Calu3 (cell line): ENCODE data around the gene ARHGAP26. TPM values are rescaled to one million over a fixed set of nuclear protein-coding genes. Genes with fewer than 3 reads are reported as not detected.
A peak's percentile ranks its signal among the peaks of the same experiment; 100 is the strongest.

Source experiments
- BruUV-seq: library from RNA; stranded (reverse); fragments of 400-500 nt; replicated peaks from 2 replicates; lab custom pipeline; 2021; lab: Mats Ljungman, UMichigan
- CTCF ChIA-PET: fragments of 300-600 bp; sonication (Branson Sonifier 250); formaldehyde crosslinking; loops from one replicate; lab custom pipeline; 2022; ENCODE audit warnings: antibody characterized with exemption; lab: Charles Lee
- DNase-seq: peaks from one replicate; pipeline ENCODE4 v3.0.0; 2022
- H3K27ac Mint-ChIP-seq: one replicate; pipeline ENCODE4 v1.8.0; 2022; ENCODE audit warnings: mixed read lengths; ENCODE audit not compliant: unreplicated experiment
- H3K27me3 Mint-ChIP-seq: one replicate; pipeline ENCODE4 v1.8.0; 2022; ENCODE audit warnings: mixed read lengths; ENCODE audit not compliant: unreplicated experiment
- H3K36me3 Mint-ChIP-seq: one replicate; pipeline ENCODE4 v1.8.0; 2022; ENCODE audit warnings: mild to moderate bottlenecking, moderate library complexity, mixed read lengths; ENCODE audit not compliant: insufficient read depth, unreplicated experiment
- H3K4me1 Mint-ChIP-seq: one replicate; pipeline ENCODE4 v1.8.0; 2022; ENCODE audit warnings: mild to moderate bottlenecking, low read depth, mixed read lengths; ENCODE audit not compliant: unreplicated experiment
- H3K4me3 Mint-ChIP-seq: one replicate; pipeline ENCODE4 v1.8.0; 2022; ENCODE audit warnings: mild to moderate bottlenecking, low read depth, moderate library complexity, mixed read lengths; ENCODE audit not compliant: unreplicated experiment
- H3K9me3 Mint-ChIP-seq: one replicate; pipeline ENCODE4 v1.8.0; 2022; ENCODE audit warnings: low read depth, mixed read lengths; ENCODE audit not compliant: unreplicated experiment
- intact Hi-C: fragments of 100-400 bp; cut with micrococcal nuclease; formaldehyde crosslinking; loops from one replicate; pipeline ENCODE4 v1.10.0; 2022; ENCODE audit not compliant: unreplicated experiment
- total RNA-seq: library from RNA; stranded (reverse); gene quantifications from 2 replicates; pipeline ENCODE4 v1.2.3, GENCODE V29; 2022
- TF ChIP-seq, protein P1 (sequence below): fragments of 200-600 bp; IDR thresholded peaks from one replicate; pipeline ENCODE4 v1.8.0; 2022; ENCODE audit warnings: antibody characterized with exemption; ENCODE audit not compliant: unreplicated experiment

The ARHGAP26 gene
- total RNA-seq, 1 experiment from 2014 or later = 118 TPM

DNA sequence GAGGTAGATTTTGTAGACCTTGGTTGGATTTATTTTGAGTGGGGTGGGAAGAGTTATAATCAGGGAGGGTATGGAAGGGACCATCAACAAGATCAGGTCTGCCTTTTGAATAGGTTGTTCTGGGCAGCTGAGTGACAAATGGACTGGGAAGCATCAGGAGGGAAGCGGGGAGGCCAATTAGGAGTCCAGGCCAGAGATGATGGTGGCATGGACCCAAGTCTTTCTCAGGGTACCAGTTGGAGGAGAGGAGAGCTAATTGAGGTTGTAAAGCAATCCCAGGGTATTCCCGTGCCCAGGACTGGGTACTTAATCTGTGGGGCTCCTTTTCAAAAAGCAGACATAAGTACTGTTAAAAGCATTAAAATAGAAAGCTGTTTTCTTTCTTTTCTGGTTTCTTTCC, 88.9 kb downstream of the ARHGAP26 start:
- no TSS peak for BruUV-seq
- Mint-ChIP-seq H3K27ac (peak overlapping the region; percentile 85), H3K4me3 (no peak overlapping the region), H3K9me3 (no peaks in the 10 kb centered on the region), H3K36me3 (peaks cover 26% of the 10 kb centered on the region), H3K27me3 (no peaks in the 10 kb centered on the region), H3K4me1 (peaks cover 91% of the 10 kb centered on the region)
- TF ChIP-seq, protein P1, sequence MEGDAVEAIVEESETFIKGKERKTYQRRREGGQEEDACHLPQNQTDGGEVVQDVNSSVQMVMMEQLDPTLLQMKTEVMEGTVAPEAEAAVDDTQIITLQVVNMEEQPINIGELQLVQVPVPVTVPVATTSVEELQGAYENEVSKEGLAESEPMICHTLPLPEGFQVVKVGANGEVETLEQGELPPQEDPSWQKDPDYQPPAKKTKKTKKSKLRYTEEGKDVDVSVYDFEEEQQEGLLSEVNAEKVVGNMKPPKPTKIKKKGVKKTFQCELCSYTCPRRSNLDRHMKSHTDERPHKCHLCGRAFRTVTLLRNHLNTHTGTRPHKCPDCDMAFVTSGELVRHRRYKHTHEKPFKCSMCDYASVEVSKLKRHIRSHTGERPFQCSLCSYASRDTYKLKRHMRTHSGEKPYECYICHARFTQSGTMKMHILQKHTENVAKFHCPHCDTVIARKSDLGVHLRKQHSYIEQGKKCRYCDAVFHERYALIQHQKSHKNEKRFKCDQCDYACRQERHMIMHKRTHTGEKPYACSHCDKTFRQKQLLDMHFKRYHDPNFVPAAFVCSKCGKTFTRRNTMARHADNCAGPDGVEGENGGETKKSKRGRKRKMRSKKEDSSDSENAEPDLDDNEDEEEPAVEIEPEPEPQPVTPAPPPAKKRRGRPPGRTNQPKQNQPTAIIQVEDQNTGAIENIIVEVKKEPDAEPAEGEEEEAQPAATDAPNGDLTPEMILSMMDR = no peak
- DNase-seq = no peak
- intact Hi-C loops = no loop called here
- CTCF ChIA-PET = interaction anchor here (1.2 kb wide), 1 partner anchor 13 kb away, joined by 3 read pairs; no protein-coding TSS in a partner anchor

DNA sequence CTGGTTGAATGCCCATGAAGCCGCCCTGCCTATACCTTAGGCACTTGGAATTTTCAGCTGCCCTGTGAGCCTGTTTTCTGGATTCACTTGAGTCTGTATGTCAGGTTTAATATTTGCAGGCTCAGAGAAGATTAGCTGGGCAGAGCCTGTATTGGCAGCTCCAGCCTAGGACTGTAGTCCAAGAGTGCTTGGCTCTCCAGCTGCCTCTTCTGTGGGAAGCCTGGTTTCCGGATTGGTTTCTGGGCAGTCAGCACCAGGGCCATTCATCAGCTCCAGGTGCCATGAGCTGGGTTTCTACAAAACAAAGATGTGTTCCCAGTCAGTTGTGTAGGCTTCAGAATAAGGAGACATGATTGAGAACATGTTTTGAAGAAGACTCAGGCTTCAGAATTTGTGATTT, 90.1 kb downstream of the ARHGAP26 start:
- Mint-ChIP-seq H3K4me3 (no peak overlapping the region), H3K27ac (no peak overlapping the region), H3K4me1 (peaks cover 91% of the 10 kb centered on the region), H3K36me3 (peaks cover 26% of the 10 kb centered on the region), H3K27me3 (no peaks in the 10 kb centered on the region), H3K9me3 (no peaks in the 10 kb centered on the region)
- CTCF ChIA-PET = interaction anchor here (0.6 to 2.8 kb wide), 6 partner anchors 11 to 387 kb away, joined by 3 to 10 read pairs (median 3); no protein-coding TSS in a partner anchor
- no peak for DNase-seq
- TF ChIP-seq, protein P1 = no peak
- no TSS peak for BruUV-seq
- intact Hi-C loops = no loop called here

DNA sequence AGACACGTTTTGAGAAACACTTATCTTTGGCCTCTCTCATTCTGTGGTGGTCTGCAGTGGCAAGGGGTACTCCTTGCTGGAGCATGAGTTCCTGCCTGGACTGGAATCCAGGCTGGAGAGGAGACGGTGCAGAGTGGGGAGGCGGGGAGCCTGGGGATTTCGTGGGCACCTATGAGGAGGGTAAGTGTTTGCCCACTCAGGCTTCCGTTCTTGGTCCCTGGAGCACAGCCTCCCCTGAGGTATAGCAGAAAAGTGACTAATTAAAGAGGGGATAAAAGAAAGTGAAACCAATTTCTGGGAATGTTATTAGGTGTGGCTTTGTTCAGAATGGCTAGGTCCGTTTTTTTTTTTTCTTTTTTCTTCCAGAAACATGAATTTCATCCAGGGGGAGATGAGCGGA, 90.8 kb downstream of the ARHGAP26 start:
- H3K27ac Mint-ChIP-seq = peak overlapping the region; percentile 78
- no peak for DNase-seq
- intact Hi-C loops = no loop called here
- peaks cover 26% of the 10 kb centered on the region for H3K36me3 Mint-ChIP-seq
- no TSS peak for BruUV-seq
- TF ChIP-seq, protein P1 = no peak
- CTCF ChIA-PET = interaction anchor here (0.6 to 2.8 kb wide), 7 partner anchors 10 to 388 kb away, joined by 3 to 10 read pairs (median 3); no protein-coding TSS in a partner anchor
- H3K9me3 Mint-ChIP-seq = no peaks in the 10 kb centered on the region
- peaks cover 91% of the 10 kb centered on the region for H3K4me1 Mint-ChIP-seq
- no peaks in the 10 kb centered on the region for H3K27me3 Mint-ChIP-seq
- peak overlapping the region; percentile 62 for H3K4me3 Mint-ChIP-seq

DNA sequence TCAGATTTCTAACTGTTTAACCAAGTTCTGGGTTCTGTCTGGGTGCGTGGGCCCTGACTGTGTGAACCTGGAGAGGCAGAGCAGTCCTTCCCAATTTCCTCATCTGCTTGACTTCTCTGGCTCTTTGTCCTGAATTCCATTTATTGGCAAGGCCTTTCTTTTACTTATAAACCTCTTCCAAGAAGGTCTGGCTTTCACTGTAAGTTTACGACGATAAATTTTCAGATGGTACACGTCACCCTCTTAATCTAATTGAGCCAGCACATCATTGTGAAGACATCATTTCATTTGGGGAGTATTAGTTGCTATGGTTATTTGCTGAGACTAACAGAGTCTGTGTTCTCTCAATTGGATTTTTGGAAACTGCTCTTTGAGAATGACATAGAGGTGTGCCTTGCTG, 92.4 kb downstream of the ARHGAP26 start:
- no peak for DNase-seq
- CTCF ChIA-PET = no interaction called here
- intact Hi-C loops = no loop called here
- TF ChIP-seq, protein P1 = no peak
- H3K4me1 Mint-ChIP-seq = peaks cover 94% of the 10 kb centered on the region
- H3K36me3 Mint-ChIP-seq = peaks cover 32% of the 10 kb centered on the region
- no peaks in the 10 kb centered on the region for H3K27me3 Mint-ChIP-seq
- H3K27ac Mint-ChIP-seq = peak overlapping the region; percentile 57
- BruUV-seq = no TSS peak
- no peak overlapping the region for H3K4me3 Mint-ChIP-seq
- H3K9me3 Mint-ChIP-seq = no peaks in the 10 kb centered on the region
